Breast epithelium (tissue), 4 donors: Measurements from ENCODE around the gene METRN. TPM values are rescaled to one million over a fixed set of nuclear protein-coding genes. Genes with fewer than 3 reads are reported as not detected.
"Not testable (repeated sequence)": the region's sequence is repeated elsewhere in the genome, so short reads cannot be mapped to it uniquely, and the experiment has no call there.

ENCODE experiments used
- DNase-seq, 2 donors: peaks; one replicate each; pipeline ENCODE4 v3.0.0-alpha.2; 2019; ENCODE audit warnings: low spot score in 2 of 2
- H3K27ac ChIP-seq, 2 donors: fragments of 200-600 bp; sonication (generic) in 1 of 2; one replicate each; pipeline ENCODE4 v1.5.1; 2016 to 2019; ENCODE audit warnings: mild to moderate bottlenecking in 1 of 2
- H3K27me3 ChIP-seq, 2 donors: fragments of 200-600 bp; sonication (generic) in 1 of 2; one replicate each; pipeline versions ENCODE4 v1.5.1 to v1.6.0; 2017 to 2019; ENCODE audit warnings: control low read depth in 1 of 2, mild to moderate bottlenecking in 1 of 2
- H3K36me3 ChIP-seq: fragments of 200-600 bp; one replicate; pipeline ENCODE4 v1.5.1; 2019
- H3K4me1 ChIP-seq, 2 donors: fragments of 200-600 bp; sonication (generic); one replicate each; pipeline ENCODE4 v1.5.1; 2016 to 2019; ENCODE audit warnings: control low read depth in 1 of 2
- H3K4me3 ChIP-seq, 3 donors: fragments of 200-600 bp; sonication (generic); 1 replicate in 2 of 3; 2 replicates in 1 of 3; pipeline ENCODE4 v1.5.1; 2016 to 2019; ENCODE audit warnings: mild to moderate bottlenecking in 3 of 3, moderate library complexity in 2 of 3
- H3K9me3 ChIP-seq, 2 donors: fragments of 200-600 bp; sonication (generic) in 1 of 2; one replicate each; pipeline ENCODE4 v1.5.1; 2016 to 2019; ENCODE audit warnings: control low read depth in 1 of 2
- CTCF ChIP-seq, 3 donors: fragments of 450-650 bp; IDR thresholded peaks; one replicate each; pipeline ENCODE4 v1.5.1; 2016 to 2017; ENCODE audit warnings: antibody characterized with exemption in 3 of 3, mild to moderate bottlenecking in 3 of 3, moderate library complexity in 3 of 3
- POLR2A ChIP-seq: fragments of 450-650 bp; IDR thresholded peaks from one replicate; pipeline ENCODE4 v1.6.1; 2016; ENCODE audit warnings: antibody characterized with exemption, mild to moderate bottlenecking, moderate library complexity
- POLR2AphosphoS5 ChIP-seq, 3 donors: sonication (generic); formaldehyde crosslinking; IDR thresholded peaks; one replicate each; pipeline ENCODE4 v1.6.1; 2017; ENCODE audit warnings: antibody characterized with exemption in 3 of 3
- intact Hi-C: fragments of 100-400 bp; cut with DNase I; formaldehyde crosslinking; loops from one replicate; pipeline ENCODE4 v1.15.1; 2023; ENCODE audit warnings: low total_unique reads
- total RNA-seq, 3 donors: library from RNA; depleted of rRNA; stranded (reverse); fragments of >200 nt; gene quantifications; one replicate each; pipeline ENCODE4 v1.1.0, GENCODE V29; 2016

Gene METRN
- total RNA-seq, 3 donors from 2014 or later = 23.6 to 30.2 (median 24.3) TPM

- H3K9me3 ChIP-seq = no peaks in the 10 kb centered on the region
- intact Hi-C loops = no loop called here
- H3K27me3 ChIP-seq = no peaks in the 10 kb centered on the region
- peaks cover 0 to 3% of the 10 kb centered on the region in 2 donors for H3K4me1 ChIP-seq
- no peak overlapping the region for H3K4me3 ChIP-seq
- TF ChIP-seq POLR2A (no peak), CTCF (IDR thresholded peaks at IDR 0.05) (no peak), POLR2AphosphoS5 (IDR thresholded peaks at IDR 0.05) (no peak)
- H3K27ac ChIP-seq = peak overlapping the region; percentile 65 to 79
- no peaks in the 10 kb centered on the region for H3K36me3 ChIP-seq
- no peak for DNase-seq
Observed at GRCh38 chr16:750485-750884, 35.6 kb downstream of the METRN start.

GRCh38 chr16:751152-752006, 36.5 kb downstream of the METRN start:
- no peaks in the 10 kb centered on the region for H3K27me3 ChIP-seq
- H3K36me3 ChIP-seq = no peaks in the 10 kb centered on the region
- intact Hi-C loops = no loop called here
- peak overlapping the region; percentile 65 to 79 for H3K27ac ChIP-seq
- H3K9me3 ChIP-seq = no peaks in the 10 kb centered on the region
- TF ChIP-seq CTCF (IDR thresholded peaks at IDR 0.05) (no peak), POLR2AphosphoS5 (IDR thresholded peaks at IDR 0.05) (no peak), POLR2A (no peak)
- peaks cover 0 to 3% of the 10 kb centered on the region in 2 donors for H3K4me1 ChIP-seq
- peak in 1 of 2 donors; percentile 80 for DNase-seq
- H3K4me3 ChIP-seq = peak overlapping the region in 2 of 3 donors; percentile 5 to 27

GRCh38 chr16:752007-752312, 37.0 kb downstream of the METRN start:
- H3K27me3 ChIP-seq = no peaks in the 10 kb centered on the region
- H3K4me1 ChIP-seq = peaks cover 0 to 3% of the 10 kb centered on the region in 2 donors
- H3K36me3 ChIP-seq = no peaks in the 10 kb centered on the region
- intact Hi-C loops = no loop called here
- no peak for DNase-seq
- peak overlapping the region; percentile 50 to 65 for H3K27ac ChIP-seq
- TF ChIP-seq CTCF (IDR thresholded peaks at IDR 0.05) (no peak), POLR2AphosphoS5 (IDR thresholded peaks at IDR 0.05) (no peak), POLR2A (no peak)
- H3K4me3 ChIP-seq = peak overlapping the region in 2 of 3 donors; percentile 5 to 27
- no peaks in the 10 kb centered on the region for H3K9me3 ChIP-seq

- H3K9me3 ChIP-seq, intact Hi-C loops, H3K27ac ChIP-seq, DNase-seq, H3K27me3 ChIP-seq, H3K36me3 ChIP-seq, H3K4me1 ChIP-seq, H3K4me3 ChIP-seq: not testable (repeated sequence)
Observed at GRCh38 chr16:754121-754607, 39.2 kb downstream of the METRN start.

- intact Hi-C loops = no loop called here
Observed at GRCh38 chr16:754656-755055, 39.7 kb downstream of the METRN start.

More at GRCh38 chr16:754656-755055, 39.7 kb downstream of the METRN start:
- Histone ChIP-seq H3K27me3 (no peaks in the 10 kb centered on the region), H3K4me3 (no peak overlapping the region), H3K27ac (no peak overlapping the region), H3K4me1 (peaks cover 0 to 3% of the 10 kb centered on the region in 2 donors), H3K36me3 (no peaks in the 10 kb centered on the region), H3K9me3 (no peaks in the 10 kb centered on the region)
- TF ChIP-seq POLR2A (no peak), POLR2AphosphoS5 (IDR thresholded peaks at IDR 0.05) (no peak), CTCF (IDR thresholded peaks at IDR 0.05) (no peak)
- no peak for DNase-seq
